Left lobe of liver (tissue), 2 donors: ENCODE results near the gene ASTN1. TPM values are rescaled to one million over a fixed set of nuclear protein-coding genes. Genes with fewer than 3 reads are reported as not detected.

Experiments used
- ATAC-seq: fragments of 200-7000 bp; cut with Tn5 transposase; one replicate; pipeline ENCODE4 v1.9.1; 2020; ENCODE audit warnings: mild to moderate bottlenecking, moderate library complexity
- DNase-seq: peaks from one replicate; pipeline ENCODE4 v3.0.0-alpha.2; 2020; ENCODE audit warnings: low spot score
- total RNA-seq: library from RNA; stranded (reverse); gene quantifications from one replicate; pipeline ENCODE4 v1.2.1, GENCODE V29; 2021
- donor health status: DM: no; HTN: no; CAD: no; lungs with moderate emphysema.
- donor health status: DM: no; HTN: yes; CAD: no.

Gene ASTN1
- total RNA-seq, 1 donor from 2014 or later: 0.18 TPM

DNA sequence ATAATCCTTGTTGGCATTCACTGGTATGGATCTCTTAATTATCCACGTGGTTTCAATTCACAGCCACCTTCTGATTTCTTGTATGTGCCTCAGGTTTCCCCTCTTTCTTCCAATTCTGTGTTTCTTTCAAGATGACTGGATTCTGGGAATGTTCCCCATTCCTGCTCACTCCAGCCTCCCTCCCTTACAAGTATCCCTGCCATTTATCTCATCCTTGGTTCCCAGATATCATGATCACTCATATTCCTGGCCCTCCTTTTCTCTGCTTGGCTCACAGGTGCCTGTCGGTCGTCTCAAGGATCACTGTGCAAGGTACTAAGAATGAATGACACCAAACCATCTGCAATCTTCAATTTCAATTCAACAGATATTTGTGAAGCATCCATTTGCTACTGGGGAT is 279.2 kb downstream of the ASTN1 start:
- no peak for DNase-seq
- ATAC-seq: no peak

DNA sequence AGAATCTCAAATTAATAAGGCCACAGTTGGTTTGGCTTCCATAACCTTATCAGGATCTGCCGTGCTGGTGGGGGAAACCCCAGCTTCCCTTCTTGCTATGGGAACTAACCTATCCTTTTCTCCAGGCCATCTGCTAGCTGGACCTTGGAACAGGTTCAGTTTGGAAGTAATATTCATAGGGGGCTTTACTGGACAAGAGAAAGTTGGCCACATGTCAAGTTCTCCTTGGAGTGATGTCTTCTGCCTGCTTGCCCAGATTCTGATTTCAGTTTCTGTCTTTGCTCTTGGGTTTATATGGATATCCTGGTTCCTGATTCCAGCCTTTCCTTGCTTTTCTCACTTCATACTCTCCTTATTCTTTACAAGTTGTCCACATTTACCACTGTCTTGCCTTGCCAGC is 279.6 kb downstream of the ASTN1 start:
- no peak for ATAC-seq
- no peak for DNase-seq

- DNase-seq (no peak), ATAC-seq (no peak)
Measured at GRCh38 chr1:176884286-176884685, 280.2 kb downstream of the ASTN1 start.

GRCh38 chr1:176880955-176881595 is 283.4 kb downstream of the ASTN1 start:
- DNase-seq (peak; percentile 59), ATAC-seq (peak; percentile 93)

- ATAC-seq (no peak), DNase-seq (no peak)
Measured at GRCh38 chr1:176879784-176880620, 284.5 kb downstream of the ASTN1 start.

GRCh38 chr1:176878750-176879536 is 285.6 kb downstream of the ASTN1 start:
- DNase-seq: no peak
- no peak for ATAC-seq

DNA sequence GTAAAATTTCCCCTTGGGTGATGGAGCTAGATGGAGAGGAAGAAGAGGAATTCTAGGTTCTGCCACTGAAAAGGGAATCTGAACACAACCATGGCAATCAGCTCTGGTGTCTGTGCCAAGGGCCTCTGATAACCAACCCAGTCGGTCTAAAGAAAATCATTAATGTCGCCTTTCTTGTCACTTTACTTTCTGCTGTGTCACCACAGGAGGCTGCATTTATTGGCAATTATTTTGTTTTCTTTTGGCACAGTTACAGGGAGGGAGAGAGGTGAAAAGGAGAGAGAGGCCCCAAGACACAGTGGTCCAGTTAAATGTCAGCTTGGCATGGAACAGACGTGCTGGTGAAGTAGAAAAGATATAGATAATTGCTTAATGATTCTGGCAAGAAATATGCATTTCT is 287.0 kb downstream of the ASTN1 start:
- no peak for ATAC-seq
- DNase-seq: no peak

DNA sequence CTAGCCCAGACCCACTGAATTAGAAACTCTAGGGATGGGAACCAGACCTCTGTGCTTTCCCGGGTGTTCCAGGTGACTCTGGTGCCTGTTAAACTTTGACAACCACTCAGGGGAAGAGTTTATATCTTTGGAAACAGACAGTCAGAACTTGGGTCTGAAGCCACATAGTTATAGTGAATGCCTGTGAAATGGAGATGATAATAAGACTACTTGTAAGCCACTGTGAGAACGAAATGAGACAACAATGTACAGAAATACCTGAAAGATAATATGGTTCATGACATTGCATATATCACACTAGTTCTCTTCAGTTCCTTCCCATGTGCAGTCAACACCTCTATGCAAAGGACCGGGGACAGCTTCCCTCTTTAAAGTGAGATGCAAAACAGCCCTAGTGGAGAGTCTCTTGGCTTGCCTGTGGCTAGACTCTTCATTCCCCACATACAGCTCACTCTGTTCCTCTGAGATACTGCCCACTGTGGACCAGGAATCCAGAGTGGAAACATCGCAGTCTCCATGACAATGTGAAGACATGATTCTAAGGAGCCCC is 287.5 kb downstream of the ASTN1 start:
- ATAC-seq (no peak), DNase-seq (no peak)

- DNase-seq: no peak
- ATAC-seq: no peak
Measured at GRCh38 chr1:176869577-176869976, 294.9 kb downstream of the ASTN1 start.

GRCh38 chr1:176866011-176866714 is 298.3 kb downstream of the ASTN1 start:
- DNase-seq (no peak), ATAC-seq (no peak)

GRCh38 chr1:176864211-176864610 is 300.3 kb downstream of the ASTN1 start:
- ATAC-seq: no peak

GRCh38 chr1:176863613-176864012 is 300.9 kb downstream of the ASTN1 start:
- DNase-seq (no peak), ATAC-seq (no peak)

More at GRCh38 chr1:176864211-176864610, 300.3 kb downstream of the ASTN1 start:
- no peak for DNase-seq

DNA sequence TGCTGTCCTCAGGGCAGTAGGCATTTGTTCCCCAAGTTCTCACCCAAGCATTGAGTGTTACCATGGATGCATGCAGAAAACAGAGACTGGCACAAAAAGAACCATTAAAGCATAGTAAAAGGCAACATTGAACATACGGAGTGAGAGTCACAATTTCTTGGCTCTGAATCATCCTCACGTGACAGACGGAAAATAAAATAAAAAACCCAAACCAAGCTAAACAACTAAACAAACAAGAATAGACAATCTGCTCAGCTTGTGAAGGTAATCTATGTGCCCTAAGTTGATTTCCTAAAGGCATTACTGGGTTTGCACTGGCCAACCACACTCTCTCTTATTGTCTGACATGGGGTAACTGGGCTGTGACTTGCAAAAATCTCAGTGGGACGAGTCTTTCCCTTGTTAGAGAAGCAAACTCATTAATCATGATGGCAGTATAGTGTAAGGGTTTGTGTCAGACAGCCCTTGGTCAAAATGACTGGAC is 306.0 kb downstream of the ASTN1 start:
- no peak for ATAC-seq

DNA sequence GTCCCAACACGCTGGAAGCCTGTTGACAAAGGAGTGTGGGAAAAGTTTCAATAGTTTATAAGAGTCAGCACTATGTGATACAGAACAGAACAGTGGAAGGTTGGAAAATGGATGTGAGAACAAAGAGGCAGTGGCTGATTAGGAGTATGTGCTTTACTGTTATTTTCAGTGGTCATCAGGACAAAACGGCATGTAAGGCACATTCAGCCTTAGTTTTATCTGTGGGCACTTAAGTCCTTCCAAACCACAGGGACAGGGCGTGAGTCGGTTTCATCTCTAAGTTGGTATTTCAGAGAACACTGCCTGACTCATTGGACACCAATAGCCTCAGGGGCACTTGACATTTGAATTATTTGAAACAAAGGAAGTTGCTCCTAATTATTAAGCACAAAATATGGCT is 306.9 kb downstream of the ASTN1 start:
- ATAC-seq: no peak
- DNase-seq: no peak

More for the DNA sequence above, 306.0 kb downstream of the ASTN1 start:
- DNase-seq: no peak

DNA sequence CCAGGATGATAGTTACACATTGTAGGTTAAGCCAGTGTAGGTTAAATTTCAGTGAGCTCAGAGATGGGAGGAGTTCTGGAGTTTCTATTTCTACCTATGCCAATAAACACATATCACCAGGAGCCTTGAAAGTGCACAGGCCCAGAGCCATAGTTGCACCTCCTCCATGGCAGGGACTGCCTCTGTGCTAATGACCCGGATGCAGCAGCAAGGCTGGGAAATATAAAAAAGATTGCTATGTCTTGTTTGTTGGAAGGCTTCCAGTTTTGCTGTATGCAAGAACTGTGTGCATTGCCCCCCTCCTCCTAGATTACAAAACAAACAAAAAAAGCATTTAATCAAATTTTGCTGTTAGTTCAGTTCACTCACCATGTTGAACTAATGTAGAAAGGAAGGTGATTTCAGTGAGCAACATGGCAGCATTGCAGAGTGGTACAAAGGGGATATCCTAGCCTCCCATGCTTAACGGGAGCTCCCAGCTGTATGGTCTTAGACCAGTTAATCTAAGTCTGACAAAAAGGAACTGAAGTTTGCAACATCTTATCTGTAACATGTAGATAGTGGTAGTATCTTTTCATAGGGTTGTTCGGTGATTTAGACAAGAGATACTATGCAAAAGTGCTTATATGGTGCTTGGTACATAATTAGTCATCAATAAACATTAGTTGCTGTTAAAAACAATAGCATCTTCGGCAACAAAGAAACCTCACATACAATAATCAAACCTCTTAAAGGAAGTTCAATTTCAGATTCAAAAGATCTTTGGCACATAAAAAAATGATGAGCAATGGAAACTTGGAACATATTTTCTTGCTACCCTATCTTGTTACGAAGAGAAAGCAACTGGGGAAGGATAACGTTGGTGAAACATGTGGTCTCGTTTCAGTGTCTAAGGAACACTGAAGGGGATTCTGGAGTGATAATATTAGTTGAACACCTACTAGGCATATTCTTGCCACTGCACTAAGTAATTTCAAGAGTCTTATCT is 309.5 kb downstream of the ASTN1 start:
- no peak for ATAC-seq
- no peak for DNase-seq

DNA sequence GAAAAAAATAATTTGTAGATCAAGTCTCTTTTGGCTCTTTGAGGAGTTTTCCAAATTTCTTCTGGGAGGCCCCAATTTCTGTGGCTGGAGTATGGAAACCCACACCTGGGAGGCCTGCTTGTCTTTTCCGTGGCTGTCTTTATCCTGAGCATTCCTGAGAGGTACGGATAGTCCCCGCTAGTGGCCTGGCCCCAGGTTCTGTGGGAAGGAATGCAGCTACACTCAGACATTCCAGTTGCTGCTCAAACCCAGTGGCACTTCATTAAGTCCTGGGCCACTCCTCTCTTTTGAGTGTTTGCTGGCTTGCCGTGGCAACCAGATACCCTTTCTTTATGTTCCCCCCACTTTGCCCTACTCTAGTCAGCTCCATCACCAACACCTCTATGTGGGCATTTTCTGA is 310.4 kb downstream of the ASTN1 start:
- DNase-seq (no peak), ATAC-seq (no peak)

GRCh38 chr1:176853503-176853902 is 311.0 kb downstream of the ASTN1 start:
- no peak for ATAC-seq

GRCh38 chr1:176852124-176852523 is 312.4 kb downstream of the ASTN1 start:
- DNase-seq (no peak), ATAC-seq (no peak)

More at GRCh38 chr1:176853503-176853902, 311.0 kb downstream of the ASTN1 start:
- DNase-seq: no peak

DNA sequence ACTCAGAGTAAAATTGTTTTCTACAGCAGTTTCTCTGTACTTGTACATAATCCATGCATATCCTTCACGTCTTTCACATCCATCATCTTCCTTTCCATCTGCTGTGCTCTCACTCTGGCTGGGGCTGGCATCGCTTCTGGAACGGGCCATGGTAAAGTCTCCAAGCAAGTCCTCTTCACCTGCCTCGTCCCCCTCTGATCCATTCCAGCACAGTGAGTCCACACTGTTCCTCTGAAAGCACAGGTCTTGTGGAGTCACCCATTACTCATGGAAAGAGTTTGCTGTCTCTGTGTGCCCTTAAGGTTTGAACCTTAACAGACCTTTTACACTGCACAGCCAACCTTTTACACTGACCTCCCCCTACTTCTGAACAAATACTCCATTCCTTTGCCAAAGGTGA is 313.6 kb downstream of the ASTN1 start:
- DNase-seq (no peak), ATAC-seq (no peak)
